ENCODE results near the gene TRIM40.

TRIM40 gene

DNA sequence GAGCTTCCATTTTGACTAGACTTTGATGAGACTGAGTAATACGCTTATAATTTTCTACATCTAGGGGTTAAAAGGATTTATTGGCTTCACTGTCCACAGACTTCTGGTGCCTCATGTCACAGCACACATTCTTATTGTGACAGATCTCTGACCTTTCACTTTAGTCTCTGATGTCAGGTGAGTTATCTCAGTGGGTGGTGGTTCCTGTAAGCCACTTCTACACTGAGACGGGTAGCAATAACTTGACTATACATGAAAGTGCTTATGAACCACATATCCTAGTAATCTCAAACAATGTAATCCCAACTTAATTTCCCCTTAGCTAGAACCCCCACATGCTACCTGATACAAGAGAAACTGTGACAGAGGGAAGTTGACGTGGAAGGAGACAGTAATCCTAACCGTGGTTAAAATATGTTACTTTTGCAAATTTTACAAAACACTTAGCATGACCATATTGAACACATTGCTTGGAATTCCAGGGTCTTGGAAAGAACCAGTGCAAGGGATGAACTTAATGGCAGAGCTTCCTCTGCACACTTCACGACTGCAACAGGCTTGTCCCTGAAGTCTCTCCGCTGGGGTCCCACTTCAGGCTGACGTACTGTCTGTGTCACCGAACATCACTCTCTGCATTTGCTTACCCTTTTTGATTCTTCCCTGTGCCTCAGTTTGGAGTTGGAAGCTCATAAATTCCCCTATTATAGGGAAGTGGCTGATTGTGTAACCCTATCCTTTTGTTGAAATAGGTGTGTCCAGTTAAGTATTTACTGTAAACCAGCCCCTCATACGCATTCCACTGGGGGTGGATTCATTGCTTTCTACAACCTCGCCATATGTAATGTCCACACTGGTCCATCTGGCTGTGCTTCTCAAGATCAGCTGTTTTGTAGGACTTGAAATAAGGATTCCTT lies 6.4 kb upstream of the TRIM40 start:
- no peak overlapping the region for H3K4me3 ChIP-seq (ENCODE audit: control insufficient read depth, low read depth, low read length)
- TF ChIP-seq, protein P1, sequence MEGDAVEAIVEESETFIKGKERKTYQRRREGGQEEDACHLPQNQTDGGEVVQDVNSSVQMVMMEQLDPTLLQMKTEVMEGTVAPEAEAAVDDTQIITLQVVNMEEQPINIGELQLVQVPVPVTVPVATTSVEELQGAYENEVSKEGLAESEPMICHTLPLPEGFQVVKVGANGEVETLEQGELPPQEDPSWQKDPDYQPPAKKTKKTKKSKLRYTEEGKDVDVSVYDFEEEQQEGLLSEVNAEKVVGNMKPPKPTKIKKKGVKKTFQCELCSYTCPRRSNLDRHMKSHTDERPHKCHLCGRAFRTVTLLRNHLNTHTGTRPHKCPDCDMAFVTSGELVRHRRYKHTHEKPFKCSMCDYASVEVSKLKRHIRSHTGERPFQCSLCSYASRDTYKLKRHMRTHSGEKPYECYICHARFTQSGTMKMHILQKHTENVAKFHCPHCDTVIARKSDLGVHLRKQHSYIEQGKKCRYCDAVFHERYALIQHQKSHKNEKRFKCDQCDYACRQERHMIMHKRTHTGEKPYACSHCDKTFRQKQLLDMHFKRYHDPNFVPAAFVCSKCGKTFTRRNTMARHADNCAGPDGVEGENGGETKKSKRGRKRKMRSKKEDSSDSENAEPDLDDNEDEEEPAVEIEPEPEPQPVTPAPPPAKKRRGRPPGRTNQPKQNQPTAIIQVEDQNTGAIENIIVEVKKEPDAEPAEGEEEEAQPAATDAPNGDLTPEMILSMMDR (IDR thresholded peaks at IDR 0.05; ENCODE audit: control insufficient read depth, insufficient read depth, low read depth, low read length, missing control alignments) = no peak
- DNase-seq (ENCODE audit: low read depth) = no peak

DNA sequence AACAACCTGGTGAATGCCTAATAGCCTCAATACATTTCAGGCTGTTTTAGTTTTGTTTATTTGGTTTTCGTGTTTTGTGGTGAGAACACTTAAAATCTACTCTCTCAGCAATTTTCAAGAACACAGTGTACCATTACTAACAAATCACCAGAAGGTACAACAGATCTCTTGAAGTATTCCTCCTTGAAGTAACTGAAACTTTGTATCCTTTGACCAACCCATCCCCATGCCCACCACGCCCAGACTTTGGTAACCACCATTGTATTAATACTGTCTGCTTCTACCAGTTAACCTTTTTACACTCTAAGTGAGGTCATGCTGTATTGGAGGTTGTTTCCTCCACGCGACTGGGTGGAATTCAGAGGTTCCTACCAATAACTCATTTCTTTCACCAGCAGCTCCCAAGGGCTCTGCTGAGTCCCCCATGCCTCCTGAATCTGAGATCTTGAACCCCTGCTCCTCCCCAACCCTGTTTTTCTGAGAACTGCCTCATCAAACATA lies 5.7 kb upstream of the TRIM40 start:
- TF ChIP-seq, protein P1 (IDR thresholded peaks at IDR 0.05; ENCODE audit: control insufficient read depth, insufficient read depth, low read depth, low read length, missing control alignments) = no peak
- no peak overlapping the region for H3K4me3 ChIP-seq (ENCODE audit: control insufficient read depth, low read depth, low read length)
- no peak for DNase-seq (ENCODE audit: low read depth)

DNA sequence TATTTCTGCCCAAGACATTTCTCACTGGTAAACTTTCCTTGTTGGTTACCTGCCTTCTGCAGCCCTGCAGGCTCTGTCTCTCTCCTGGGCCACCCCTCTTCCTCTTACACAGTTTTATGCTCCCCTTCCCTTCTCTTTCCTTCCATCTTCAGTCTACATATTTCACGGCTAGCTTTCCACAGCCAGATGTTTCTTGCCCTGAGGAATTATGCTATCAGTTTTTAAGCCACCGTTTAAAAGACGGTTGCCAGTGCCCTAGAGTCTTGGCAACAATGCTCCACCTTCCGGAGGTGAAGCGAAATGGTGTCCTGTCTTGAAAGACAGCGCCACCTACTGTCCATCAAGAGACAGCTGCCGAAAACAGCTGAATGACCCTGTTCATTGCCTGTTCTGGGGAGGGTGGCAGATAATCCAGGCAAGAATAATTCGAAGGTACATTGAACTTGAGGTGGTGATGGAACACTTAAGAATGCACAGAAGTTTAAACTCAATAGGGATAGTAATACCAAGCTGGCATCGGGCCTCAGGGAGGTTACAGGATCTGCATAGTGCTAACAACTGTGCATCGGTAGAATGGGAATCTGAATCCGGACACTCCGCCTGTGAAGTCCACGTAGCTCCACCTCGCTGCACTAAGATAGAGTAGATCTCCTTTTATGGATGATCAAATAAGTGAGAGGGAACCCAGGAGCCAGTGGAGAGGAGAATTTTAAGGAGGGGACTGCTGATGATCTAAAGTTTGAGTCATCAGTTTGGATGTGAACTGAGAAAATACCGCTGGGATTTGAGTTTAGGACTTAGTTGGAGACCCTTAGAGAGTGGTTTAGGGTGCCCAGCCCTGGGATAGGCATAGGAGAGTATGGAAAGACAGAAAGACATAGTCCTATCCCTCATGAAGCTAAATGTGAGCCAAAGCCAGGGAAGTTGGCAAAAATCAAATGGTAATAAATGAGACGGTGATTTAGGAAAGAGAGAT lies 4.8 kb upstream of the TRIM40 start:
- DNase-seq (ENCODE audit: low read depth) = peak; percentile 62
- no peak overlapping the region for H3K4me3 ChIP-seq (ENCODE audit: control insufficient read depth, low read depth, low read length)
- TF ChIP-seq, protein P1 (IDR thresholded peaks at IDR 0.05; ENCODE audit: control insufficient read depth, insufficient read depth, low read depth, low read length, missing control alignments) = peak; percentile 99

DNA sequence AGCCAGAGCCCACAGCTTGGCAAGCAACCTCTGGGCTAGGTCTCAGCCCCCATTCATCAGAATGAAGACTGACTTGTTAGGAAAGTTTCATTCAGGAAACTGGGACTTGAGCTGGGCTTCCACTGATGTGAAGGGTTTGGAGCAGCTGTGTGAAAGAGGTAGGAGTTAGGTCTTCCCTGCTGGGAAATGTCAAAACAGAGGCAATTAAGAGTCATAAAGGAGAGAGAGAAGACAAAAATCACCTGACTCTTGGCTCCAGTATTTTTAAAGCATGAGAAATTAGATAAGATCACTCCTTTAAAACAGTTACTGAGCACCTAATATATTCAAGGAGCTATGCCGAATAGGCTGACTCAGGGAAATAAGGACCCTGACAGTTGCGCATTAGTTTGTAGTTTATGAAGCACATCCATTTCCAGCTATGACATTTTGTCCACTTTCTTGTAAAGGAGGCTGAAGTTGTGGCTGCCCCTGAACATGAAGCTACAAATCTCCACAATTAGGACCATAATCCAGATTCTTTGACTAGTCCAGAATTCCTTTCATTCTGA lies 3.9 kb upstream of the TRIM40 start:
- DNase-seq (ENCODE audit: low read depth) = no peak
- TF ChIP-seq, protein P1 (IDR thresholded peaks at IDR 0.05; ENCODE audit: control insufficient read depth, insufficient read depth, low read depth, low read length, missing control alignments) = no peak
- H3K4me3 ChIP-seq (ENCODE audit: control insufficient read depth, low read depth, low read length) = no peak overlapping the region

DNA sequence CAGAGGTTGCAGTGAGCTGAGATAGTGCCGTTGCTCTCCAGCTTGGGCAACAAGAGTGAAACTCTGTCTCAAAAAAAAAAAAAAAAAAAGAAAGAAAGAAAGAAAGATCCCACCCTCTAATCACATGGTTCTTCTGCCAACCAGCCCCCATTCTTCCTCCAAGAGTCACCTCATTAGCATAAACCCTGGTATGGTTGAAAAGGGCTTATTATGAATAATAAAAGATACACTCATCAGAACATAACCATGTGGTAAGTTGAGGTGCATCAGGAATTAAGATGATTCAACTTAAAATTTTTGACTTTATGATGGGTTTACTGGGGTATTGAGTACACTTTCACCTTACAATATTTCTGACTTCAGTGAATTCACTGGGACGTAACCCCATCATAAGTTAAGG lies 793 bp upstream of the TRIM40 start:
- TF ChIP-seq, protein P1 (IDR thresholded peaks at IDR 0.05; ENCODE audit: control insufficient read depth, insufficient read depth, low read depth, low read length, missing control alignments) = no peak
- H3K4me3 ChIP-seq (ENCODE audit: control insufficient read depth, low read depth, low read length) = no peak overlapping the region

More for the DNA sequence above, 793 bp upstream of the TRIM40 start:
- no peak for DNase-seq (ENCODE audit: low read depth)
